HepG2 (cell line): ENCODE results near the gene TGM1. TPM values are rescaled to one million over a fixed set of nuclear protein-coding genes. Genes with fewer than 3 reads are reported as not detected.
A peak's percentile ranks its signal among the peaks of the same experiment; 100 is the strongest.

Experiments used
- NFATC3 ChIP-seq: sonication (generic); formaldehyde crosslinking; IDR thresholded peaks from 2 replicates; pipeline ENCODE4 v1.5.1; 2020; ENCODE audit warnings: mild to moderate bottlenecking, missing genetic modification reagents
- NRL ChIP-seq: sonication (generic); formaldehyde crosslinking; IDR thresholded peaks from 2 replicates; pipeline ENCODE4 v1.5.0; 2020; ENCODE audit warnings: missing genetic modification reagents, mild to moderate bottlenecking, moderate library complexity, borderline replicate concordance
- PHF5A ChIP-seq: IDR thresholded peaks from one replicate; pipeline ENCODE4 v1.6.1; 2018; ENCODE audit warnings: low read depth, missing genetic modification reagents; ENCODE audit not compliant: unreplicated experiment
- TEAD3 ChIP-seq: optimal IDR thresholded peaks from 2 replicates; pipeline ENCODE3; 2016; ENCODE audit warnings: borderline replicate concordance
- ZNF274 ChIP-seq: sonication (generic); formaldehyde crosslinking; IDR thresholded peaks from 2 replicates; pipeline ENCODE4 v1.5.1; 2020; ENCODE audit warnings: mild to moderate bottlenecking, missing genetic modification reagents
- ZNF547 ChIP-seq: sonication (generic); formaldehyde crosslinking; IDR thresholded peaks from 2 replicates; pipeline ENCODE4 v1.5.1; 2020; ENCODE audit warnings: mild to moderate bottlenecking, missing genetic modification reagents
- ZNF556 ChIP-seq: sonication (generic); formaldehyde crosslinking; IDR thresholded peaks from 2 replicates; pipeline ENCODE4 v1.4.0; 2020; ENCODE audit warnings: mild to moderate bottlenecking, missing genetic modification reagents, borderline replicate concordance
- polyA plus RNA-seq, 8 experiments: library from polyadenylated mRNA; depleted of rRNA in 3 of 8; stranded (reverse) in 7 of 8; unstranded in 1 of 8; fragments of >200 nt; fragmentation: Illumina TruSeq in 4 of 8; extraction: Trizol in 4 of 8; gene quantifications; 2 replicates each; pipeline versions ENCODE4 v1.2.1 to v1.2.3, GENCODE V29; 2011 to 2016; ENCODE audit warnings: low read depth in 4 of 8, missing spikeins in 1 of 8, mixed read lengths in 1 of 8; ENCODE audit not compliant: insufficient read depth in 1 of 8
- total RNA-seq, 5 experiments: library from RNA; depleted of rRNA; stranded (reverse); fragments of >200 nt; fragmentation: Illumina TruSeq; extraction: Trizol; gene quantifications; 2 replicates each; pipeline ENCODE4 v1.2.3, GENCODE V29; 2016; ENCODE audit warnings: low read depth in 1 of 5
- TF ChIP-seq, protein P1 (sequence below): sonication (generic); formaldehyde crosslinking; conservative IDR thresholded peaks from 2 replicates; pipeline ENCODE4 v1.4.0; 2020; ENCODE audit warnings: missing genetic modification reagents
- TF ChIP-seq, protein P2 (sequence below): sonication (generic); formaldehyde crosslinking; conservative IDR thresholded peaks from 2 replicates; pipeline ENCODE4 v1.4.0; 2020; ENCODE audit warnings: mild to moderate bottlenecking, missing genetic modification reagents, moderate library complexity

TGM1 gene
- total and polyA plus RNA-seq, 2 of the 13 experiments (the other 11 are each of a cell fraction or from before 2014, with no cell fraction given): 3.2 to 10.6 TPM

DNA sequence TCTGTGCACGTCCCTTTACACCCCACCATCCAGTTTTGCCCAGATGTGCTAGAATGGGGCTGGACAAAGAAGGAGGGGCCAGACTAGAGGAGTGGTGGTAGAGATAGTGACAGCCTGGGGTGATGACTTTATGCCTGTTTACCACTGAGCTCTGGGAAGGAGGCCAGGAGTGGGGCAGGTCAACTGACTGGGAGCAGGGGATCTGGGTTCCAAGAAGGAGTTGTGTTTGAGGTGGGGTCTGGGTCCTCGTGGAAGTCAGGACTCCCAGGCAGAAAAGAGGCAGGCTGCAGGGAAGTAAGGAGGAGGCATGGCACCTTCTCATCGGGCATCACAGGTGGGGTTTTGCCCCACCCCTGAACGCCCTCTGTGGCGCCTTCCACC is 47.3 kb upstream of the TGM1 start (continued):
- TF ChIP-seq ZNF274 (CRISPR knock-in tag) (0 out of 2 replicates have a peak, but pooled peaks have one; percentile 78), ZNF556 (0 out of 2 replicates have a peak, but pooled peaks have one; percentile 11), PHF5A (no peak), ZNF547 (CRISPR knock-in tag) (0 out of 2 replicates have a peak, but pooled peaks have one; percentile 46), NRL (CRISPR knock-in tag) (peak; percentile 25; the same call in 1 of the 2 replicates), TEAD3 (CRISPR knock-in tag) (peak; percentile 20), NFATC3 (CRISPR knock-in tag) (no peak)
- TF ChIP-seq, protein P1, sequence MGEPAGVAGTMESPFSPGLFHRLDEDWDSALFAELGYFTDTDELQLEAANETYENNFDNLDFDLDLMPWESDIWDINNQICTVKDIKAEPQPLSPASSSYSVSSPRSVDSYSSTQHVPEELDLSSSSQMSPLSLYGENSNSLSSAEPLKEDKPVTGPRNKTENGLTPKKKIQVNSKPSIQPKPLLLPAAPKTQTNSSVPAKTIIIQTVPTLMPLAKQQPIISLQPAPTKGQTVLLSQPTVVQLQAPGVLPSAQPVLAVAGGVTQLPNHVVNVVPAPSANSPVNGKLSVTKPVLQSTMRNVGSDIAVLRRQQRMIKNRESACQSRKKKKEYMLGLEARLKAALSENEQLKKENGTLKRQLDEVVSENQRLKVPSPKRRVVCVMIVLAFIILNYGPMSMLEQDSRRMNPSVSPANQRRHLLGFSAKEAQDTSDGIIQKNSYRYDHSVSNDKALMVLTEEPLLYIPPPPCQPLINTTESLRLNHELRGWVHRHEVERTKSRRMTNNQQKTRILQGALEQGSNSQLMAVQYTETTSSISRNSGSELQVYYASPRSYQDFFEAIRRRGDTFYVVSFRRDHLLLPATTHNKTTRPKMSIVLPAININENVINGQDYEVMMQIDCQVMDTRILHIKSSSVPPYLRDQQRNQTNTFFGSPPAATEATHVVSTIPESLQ (CRISPR knock-in tag): no peak
- TF ChIP-seq, protein P2, sequence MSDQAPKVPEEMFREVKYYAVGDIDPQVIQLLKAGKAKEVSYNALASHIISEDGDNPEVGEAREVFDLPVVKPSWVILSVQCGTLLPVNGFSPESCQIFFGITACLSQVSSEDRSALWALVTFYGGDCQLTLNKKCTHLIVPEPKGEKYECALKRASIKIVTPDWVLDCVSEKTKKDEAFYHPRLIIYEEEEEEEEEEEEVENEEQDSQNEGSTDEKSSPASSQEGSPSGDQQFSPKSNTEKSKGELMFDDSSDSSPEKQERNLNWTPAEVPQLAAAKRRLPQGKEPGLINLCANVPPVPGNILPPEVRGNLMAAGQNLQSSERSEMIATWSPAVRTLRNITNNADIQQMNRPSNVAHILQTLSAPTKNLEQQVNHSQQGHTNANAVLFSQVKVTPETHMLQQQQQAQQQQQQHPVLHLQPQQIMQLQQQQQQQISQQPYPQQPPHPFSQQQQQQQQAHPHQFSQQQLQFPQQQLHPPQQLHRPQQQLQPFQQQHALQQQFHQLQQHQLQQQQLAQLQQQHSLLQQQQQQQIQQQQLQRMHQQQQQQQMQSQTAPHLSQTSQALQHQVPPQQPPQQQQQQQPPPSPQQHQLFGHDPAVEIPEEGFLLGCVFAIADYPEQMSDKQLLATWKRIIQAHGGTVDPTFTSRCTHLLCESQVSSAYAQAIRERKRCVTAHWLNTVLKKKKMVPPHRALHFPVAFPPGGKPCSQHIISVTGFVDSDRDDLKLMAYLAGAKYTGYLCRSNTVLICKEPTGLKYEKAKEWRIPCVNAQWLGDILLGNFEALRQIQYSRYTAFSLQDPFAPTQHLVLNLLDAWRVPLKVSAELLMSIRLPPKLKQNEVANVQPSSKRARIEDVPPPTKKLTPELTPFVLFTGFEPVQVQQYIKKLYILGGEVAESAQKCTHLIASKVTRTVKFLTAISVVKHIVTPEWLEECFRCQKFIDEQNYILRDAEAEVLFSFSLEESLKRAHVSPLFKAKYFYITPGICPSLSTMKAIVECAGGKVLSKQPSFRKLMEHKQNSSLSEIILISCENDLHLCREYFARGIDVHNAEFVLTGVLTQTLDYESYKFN (CRISPR knock-in tag): 0 out of 2 replicates have a peak, but pooled peaks have one; percentile 30
- TF ChIP-seq, all 625 proteins: peak for 23
